Ectodermal cell (in vitro differentiated cells): ENCODE results near the gene USP49. TPM values are rescaled to one million over a fixed set of nuclear protein-coding genes. Genes with fewer than 3 reads are reported as not detected.
"Not testable (repeated sequence)": the region's sequence is repeated elsewhere in the genome, so short reads cannot be mapped to it uniquely, and the experiment has no call there.

Experiments used
- H3K27ac ChIP-seq: 2 replicates; pipeline ENCODE4 v1.7.0; 2013; ENCODE audit warnings: mild to moderate bottlenecking, low read depth, low read length; ENCODE audit not compliant: insufficient read depth, poor library complexity, severe bottlenecking
- H3K27me3 ChIP-seq: 2 replicates; pipeline ENCODE4 v1.7.0; 2013; ENCODE audit warnings: mild to moderate bottlenecking, low read length; ENCODE audit not compliant: insufficient read depth, control insufficient read depth, poor library complexity, severe bottlenecking
- H3K36me3 ChIP-seq: one replicate; pipeline ENCODE4 v1.7.0; 2013; ENCODE audit warnings: low read length; ENCODE audit not compliant: control insufficient read depth, insufficient read depth
- H3K4me1 ChIP-seq: one replicate; pipeline ENCODE4 v1.7.0; 2013; ENCODE audit warnings: low read length; ENCODE audit not compliant: control insufficient read depth, insufficient read depth
- H3K4me3 ChIP-seq: 2 replicates; pipeline ENCODE4 v1.7.0; 2013; ENCODE audit warnings: low read depth, low read length, control low read depth; ENCODE audit not compliant: insufficient read depth
- H3K9me3 ChIP-seq: 2 replicates; pipeline ENCODE4 v1.7.0; 2013; ENCODE audit warnings: mild to moderate bottlenecking, low read length, moderate library complexity; ENCODE audit not compliant: control insufficient read depth
- WGBS, 2 experiments: methylation state at CpG; one replicate each; pipeline ENCODE4 v1.1.7; 2013; ENCODE audit warnings: missing lambda C conversion rate in 2 of 2; 5-methylcytosine and 5-hydroxymethylcytosine counted together
- polyA plus RNA-seq, 4 experiments: library from polyadenylated mRNA; stranded (reverse); fragments of 50-300 nt; gene quantifications; one replicate each; pipeline ENCODE4 v1.2.3, GENCODE V29; 2013

The USP49 gene
- 54.8 TPM for polyA plus RNA-seq (2013, experiment 1 of 4)
- 75.4 TPM for polyA plus RNA-seq (2013, experiment 2 of 4)
- polyA plus RNA-seq (2013, experiment 3 of 4) = 33.9 TPM
- polyA plus RNA-seq (2013, experiment 4 of 4) = 42.3 TPM

DNA sequence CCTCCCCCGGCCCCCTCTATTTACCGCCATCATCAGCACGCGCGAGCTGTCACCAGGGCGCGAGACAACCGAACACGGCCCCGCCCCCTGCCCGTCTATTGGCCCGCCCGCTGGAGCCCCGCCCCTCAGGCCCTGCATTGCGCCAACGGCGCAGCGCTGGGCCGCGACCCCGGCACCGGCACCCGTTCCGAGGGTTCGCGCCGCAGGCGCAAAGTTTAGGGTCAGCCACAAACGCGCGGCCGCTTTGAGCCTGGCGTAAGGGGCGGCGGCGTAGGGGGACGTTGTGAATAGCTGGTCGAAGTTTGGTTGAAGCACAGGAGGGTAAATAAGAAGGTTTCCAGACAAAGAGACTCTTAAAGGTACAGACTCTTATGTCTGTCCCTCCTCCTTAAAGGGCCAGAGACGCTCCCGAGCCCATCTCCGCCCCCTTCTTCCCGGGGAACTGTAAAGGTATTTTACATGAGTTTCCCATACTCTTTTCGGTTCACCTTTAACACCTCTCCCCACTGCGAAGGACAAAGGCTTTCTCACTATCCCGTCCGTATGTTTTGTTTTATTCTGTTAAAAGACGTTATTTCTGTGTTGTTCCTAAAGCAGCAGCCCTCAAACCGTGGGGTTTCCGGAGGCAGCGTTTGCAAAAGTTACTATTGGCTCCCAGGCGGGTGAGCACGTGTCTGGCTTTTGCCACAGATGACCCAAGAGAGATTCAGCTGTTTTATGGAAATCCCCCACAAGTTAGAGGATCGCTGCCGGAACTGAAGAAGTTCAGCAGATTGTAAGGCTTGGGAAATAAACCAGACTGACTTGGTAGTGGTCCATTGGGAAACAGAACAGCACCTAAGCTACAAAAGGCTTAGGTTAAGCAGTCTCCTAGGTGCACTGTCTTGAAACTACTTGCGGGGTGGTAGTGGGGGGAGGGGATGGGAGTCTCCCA, at the start of gene USP49:
USP49 (minus strand) TSS at position 76 of the 934 bp plus-strand sequence. CDS start 88,392 bp downstream, outside the sequence.
- no peaks in the 10 kb centered on the region for H3K27me3 ChIP-seq
- H3K27ac ChIP-seq = peak within 1 kb of the TSS; percentile 95
- no peaks in the 10 kb centered on the region for H3K4me1 ChIP-seq
- H3K36me3 ChIP-seq = no peaks in the 10 kb centered on the region
- H3K9me3 ChIP-seq = no peaks in the 10 kb centered on the region
- WGBS, 2 experiments = 0 to 1% methylated on average over 54 of the region's 55 CpGs
- H3K4me3 ChIP-seq = peak within 1 kb of the TSS; percentile 64

DNA sequence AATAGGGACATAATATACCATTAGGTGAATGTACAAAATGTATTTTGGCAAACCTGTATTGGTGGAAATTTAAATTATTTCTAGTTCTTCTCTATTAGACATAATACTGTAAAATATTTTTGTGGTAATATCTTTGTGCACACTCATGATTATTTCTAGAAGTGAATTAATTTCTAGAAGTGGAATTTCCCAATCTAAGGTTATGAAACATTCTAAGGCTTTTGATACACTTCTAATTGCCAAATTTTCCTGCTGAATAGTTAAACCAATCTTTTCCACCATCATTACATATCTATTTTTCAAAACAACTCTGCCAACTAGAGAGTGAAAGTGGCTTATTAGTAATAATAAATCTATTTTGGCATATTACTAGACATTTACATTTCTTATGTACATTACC, 48.3 kb upstream of the USP49 start:
- Histone ChIP-seq H3K4me3 (no peak overlapping the region), H3K36me3 (no peaks in the 10 kb centered on the region), H3K27me3 (peaks cover 17% of the 10 kb centered on the region), H3K4me1 (peaks cover 21% of the 10 kb centered on the region), H3K27ac (no peak overlapping the region), H3K9me3 (no peaks in the 10 kb centered on the region)

DNA sequence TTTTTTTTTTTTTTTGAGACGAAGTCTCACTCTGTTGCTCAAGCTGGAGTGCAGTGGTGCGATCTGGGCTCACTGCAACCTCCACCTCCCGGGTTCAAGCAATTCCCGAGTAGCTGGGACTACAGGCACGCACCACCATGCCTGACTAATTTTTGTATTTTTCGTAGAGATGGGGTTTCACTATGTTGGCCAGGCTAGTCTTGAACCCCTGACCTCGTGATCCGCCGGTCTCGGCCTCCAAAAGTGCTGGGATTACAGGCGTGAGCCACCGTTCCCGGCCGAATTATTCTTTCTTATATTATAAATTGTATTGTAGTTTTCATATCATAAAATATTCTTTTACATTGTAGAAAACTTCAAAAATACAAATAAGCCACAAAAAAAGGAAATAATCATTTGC, 47.7 kb upstream of the USP49 start:
- Histone ChIP-seq H3K4me1 (peaks cover 21% of the 10 kb centered on the region), H3K27me3 (peaks cover 17% of the 10 kb centered on the region)
- H3K9me3 ChIP-seq, H3K36me3 ChIP-seq, H3K4me3 ChIP-seq, H3K27ac ChIP-seq: not testable (repeated sequence)
- WGBS, 2 experiments = 97 to 98% methylated on average over 10 to 11 of the region's 14 CpGs

DNA sequence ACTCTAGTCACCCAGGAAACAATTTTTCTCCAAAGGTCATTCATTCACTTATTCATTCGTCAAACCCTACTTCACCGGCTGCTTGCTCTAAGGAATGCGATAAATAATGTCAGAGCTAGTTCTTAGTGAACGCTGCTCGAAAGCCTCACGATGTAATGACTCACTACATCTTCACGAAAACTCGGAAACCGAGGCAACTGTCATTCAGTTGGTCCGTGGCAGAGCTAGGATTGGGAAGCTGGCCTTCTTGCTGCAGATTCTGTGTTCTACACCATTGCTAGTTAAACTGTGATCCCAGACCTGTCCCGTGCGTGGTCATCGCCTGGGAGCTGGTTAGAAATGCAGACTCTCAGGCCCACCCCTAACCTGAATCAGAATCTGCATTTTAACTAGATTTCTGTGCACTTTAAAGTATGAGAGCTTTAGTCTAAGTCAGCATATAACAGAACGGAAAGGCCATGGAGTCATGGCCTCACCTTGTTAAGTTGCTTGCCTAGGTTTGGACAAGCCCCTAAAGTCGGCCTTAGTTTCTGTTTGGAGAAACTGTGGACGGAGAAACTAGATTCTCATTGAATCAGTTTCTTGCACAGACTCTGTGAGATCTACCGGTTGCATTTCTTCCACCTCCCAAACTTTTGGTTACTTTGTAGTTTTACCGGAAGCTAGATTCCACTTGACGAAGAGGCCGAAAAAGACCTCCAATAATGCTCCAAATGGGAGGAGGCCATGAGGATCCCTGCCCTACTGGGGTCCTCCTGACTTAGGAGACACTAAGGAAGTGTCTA, 47.1 kb upstream of the USP49 start:
- WGBS, 2 experiments = 58 to 59% methylated on average over 20 of the region's 20 CpGs

DNA sequence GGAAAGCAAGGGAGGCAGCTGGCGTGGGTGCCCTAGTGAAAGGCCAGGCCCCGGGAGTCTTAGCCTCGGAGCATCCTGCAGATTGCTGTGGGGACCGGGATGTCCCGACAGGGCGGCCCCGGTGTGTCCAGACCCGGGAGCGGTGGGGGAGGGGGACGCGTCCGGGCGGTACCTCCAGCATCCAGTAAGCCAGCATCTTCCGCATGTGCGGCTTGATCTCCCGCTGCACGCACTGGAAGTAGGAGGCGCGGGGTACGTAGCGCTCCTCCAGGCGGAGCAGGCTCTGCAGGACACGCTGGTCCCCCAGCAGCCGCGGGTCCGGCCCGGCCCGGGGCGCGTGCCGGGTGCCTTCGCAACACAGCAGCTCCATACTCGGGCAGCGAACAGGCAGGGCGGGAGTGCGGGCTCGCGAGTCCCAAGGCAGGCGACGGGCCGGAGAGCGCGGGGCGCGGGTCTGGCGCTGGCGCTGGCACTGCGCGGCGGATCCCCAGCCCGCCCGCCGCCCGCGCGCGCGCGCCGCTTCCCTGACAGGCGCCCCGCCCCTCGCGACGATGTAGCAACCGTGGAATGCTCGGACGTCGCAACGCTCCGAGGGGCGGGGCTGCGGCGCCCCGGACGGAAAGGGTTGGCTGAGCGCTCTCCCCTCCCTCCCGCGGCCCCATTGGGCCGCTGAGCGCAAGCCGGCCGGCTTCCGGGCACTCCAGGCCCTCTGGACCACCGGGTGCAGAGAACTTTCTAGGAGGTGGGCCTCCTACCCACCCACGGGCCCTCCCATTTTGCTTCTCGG, 46.3 kb upstream of the USP49 start, which contains the start of gene CCND3:
CCND3 (minus strand) TSS at position 529 of the 787 bp plus-strand sequence; CDS start at position 370, 159 bp downstream.
- Histone ChIP-seq H3K27ac (no peak within 1 kb of the TSS), H3K27me3 (peaks cover 17% of the 10 kb centered on the region), H3K4me3 (peak within 1 kb of the TSS; percentile 70), H3K36me3 (no peaks in the 10 kb centered on the region), H3K9me3 (no peaks in the 10 kb centered on the region), H3K4me1 (peaks cover 21% of the 10 kb centered on the region)
- WGBS, 2 experiments = 0% methylated on average over 87 of the region's 87 CpGs

More for the DNA sequence above, 47.1 kb upstream of the USP49 start:
- Histone ChIP-seq H3K4me1 (peaks cover 21% of the 10 kb centered on the region), H3K9me3 (no peaks in the 10 kb centered on the region), H3K36me3 (no peaks in the 10 kb centered on the region), H3K27ac (no peak overlapping the region), H3K4me3 (peak overlapping the region; percentile 70), H3K27me3 (peaks cover 17% of the 10 kb centered on the region)

DNA sequence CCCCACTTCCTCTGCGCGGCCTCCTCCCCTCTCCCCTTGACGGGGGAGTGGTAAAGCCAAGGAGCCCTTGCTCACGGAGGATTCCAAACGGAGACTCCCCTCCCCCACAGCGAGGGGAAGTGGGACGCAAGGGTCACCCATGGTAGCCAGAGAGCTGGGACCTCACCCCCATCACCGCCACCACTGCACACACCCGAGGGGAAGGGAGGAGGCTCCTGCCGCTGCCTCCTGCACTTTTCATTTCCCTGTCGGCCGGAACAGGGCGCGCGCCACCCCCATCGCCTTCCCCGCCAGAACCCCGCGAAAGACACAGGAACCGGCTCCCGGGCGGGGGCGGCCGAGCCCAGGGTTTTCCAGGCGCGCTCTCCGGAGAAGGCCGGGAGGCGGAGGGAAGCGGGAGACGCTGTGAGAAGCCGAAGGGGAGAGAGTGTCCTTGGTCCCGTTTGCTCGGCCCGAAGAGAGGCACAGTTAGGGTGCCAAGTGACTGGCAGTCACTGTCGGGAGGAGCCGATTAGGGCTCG, 45.6 kb upstream of the USP49 start:
- Histone ChIP-seq H3K4me3 (peak overlapping the region; percentile 70), H3K9me3 (no peaks in the 10 kb centered on the region), H3K27me3 (peaks cover 17% of the 10 kb centered on the region), H3K27ac (no peak overlapping the region), H3K36me3 (peaks cover 1% of the 10 kb centered on the region), H3K4me1 (peaks cover 25% of the 10 kb centered on the region)
- WGBS, 2 experiments = 0% methylated on average over 38 of the region's 38 CpGs

DNA sequence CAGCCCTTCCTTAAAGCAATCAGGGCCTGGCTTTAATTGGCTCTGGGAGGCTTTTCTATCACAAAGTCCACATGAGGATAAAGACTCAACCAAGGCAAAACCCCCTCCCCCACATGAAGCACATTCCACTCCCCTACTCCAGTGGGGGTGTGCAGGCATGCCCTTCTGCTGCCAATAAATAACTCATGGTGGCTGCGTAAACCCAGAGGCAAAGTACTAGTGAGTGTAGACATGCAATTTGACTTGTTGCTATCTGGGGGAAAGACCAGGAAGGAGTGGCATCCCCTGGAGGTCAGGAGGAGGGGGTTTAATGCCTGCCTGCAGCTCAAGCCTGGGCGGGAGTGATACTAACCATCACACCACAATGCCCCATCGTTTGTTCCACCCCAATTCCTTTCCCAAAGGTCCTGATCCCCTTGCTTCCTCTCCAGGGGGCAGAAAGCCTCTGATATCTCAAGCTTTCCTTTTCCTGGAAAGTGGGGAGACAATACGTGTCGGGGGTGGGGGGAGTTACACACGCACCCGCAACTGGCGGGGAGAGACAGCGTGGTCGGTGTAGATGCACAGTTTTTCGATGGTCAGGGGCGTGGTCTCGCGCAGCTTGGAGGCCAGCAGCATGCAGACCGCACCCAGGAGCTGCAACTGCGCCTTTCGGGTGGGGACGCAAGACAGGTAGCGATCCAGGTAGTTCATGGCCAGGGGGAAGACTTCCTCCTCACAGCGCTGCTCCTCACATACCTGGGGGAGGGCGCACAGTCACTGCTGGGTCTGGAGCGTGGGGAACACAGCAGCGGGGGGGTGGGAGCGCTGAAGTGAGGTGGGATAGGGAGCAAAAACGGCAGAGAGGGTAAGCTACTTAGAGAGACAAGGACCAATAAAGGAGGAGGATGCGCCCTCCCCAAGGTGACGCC, 44.9 kb upstream of the USP49 start:
- H3K36me3 ChIP-seq = peaks cover 4% of the 10 kb centered on the region
- H3K27me3 ChIP-seq = peaks cover 17% of the 10 kb centered on the region
- no peaks in the 10 kb centered on the region for H3K9me3 ChIP-seq
- peak overlapping the region; percentile 70 for H3K4me3 ChIP-seq
- H3K27ac ChIP-seq = no peak overlapping the region
- WGBS, 2 experiments = 6% methylated on average over 27 of the region's 27 CpGs
- H3K4me1 ChIP-seq = peaks cover 32% of the 10 kb centered on the region

DNA sequence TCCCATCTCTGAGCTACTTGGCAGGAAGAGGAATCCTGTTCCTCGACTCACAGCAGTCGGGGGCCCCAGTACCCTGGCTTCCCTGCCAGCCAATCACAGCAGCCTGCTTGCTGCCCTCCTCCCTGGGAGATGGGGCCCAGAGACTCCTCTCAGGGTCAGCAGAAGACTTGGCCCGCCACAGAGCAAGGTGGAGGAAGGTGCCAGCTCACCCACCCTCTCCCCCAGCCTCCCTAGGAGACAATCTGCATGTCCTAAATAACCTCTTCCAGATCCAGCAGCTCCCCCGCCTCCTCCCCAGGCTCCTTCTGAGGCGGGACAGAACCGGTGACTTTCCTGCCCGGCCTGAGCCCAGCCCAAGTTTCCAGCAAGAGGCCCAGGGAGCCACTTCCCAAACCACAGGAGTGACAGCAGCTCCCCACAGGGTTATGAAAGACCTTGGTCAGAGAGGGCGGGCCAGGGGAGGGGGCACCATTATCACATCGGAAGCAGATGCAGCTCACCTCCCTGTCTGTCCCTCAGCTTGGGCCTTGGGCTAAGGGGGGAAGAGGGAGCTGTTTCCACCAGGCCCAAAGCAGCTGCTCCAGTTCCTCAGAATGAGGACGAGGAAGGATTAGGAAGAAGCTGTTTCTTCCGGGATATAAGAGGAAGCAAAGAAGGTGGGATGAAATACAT, 44.1 kb upstream of the USP49 start:
- peaks cover 10% of the 10 kb centered on the region for H3K36me3 ChIP-seq
- no peak overlapping the region for H3K27ac ChIP-seq
- H3K9me3 ChIP-seq = no peaks in the 10 kb centered on the region
- peaks cover 36% of the 10 kb centered on the region for H3K4me1 ChIP-seq
- WGBS, 2 experiments = 14 to 15% methylated on average over 11 of the region's 11 CpGs
- H3K27me3 ChIP-seq = peaks cover 17% of the 10 kb centered on the region
- H3K4me3 ChIP-seq = no peak overlapping the region
